ENCODE results near the gene ALDH1L2. TPM values are rescaled to one million over a fixed set of nuclear protein-coding genes. Genes with fewer than 3 reads are reported as not detected.

ALDH1L2 gene
- total RNA-seq, 4 donors from 2014 or later: 0.95 to 4.0 (median 1.7) TPM

- TF ChIP-seq CTCF (IDR thresholded peaks at IDR 0.05 in 4 of 5, conservative IDR thresholded peaks at IDR 0.05 in 1 of 5): no peak
- no peak for TF ChIP-seq POLR2A (IDR thresholded peaks at IDR 0.05)
- H3K4me1 ChIP-seq: peaks cover 8 to 10% of the 10 kb centered on the region in 2 donors
- no peaks in the 10 kb centered on the region for H3K9me3 ChIP-seq
- H3K4me3 ChIP-seq: no peak overlapping the region
- no peak for ATAC-seq
- in situ Hi-C loops (cut with MboI; ENCODE audit: low sequenced_read_pairs in 4 of 4): no loop called here
- H3K27ac ChIP-seq: no peak overlapping the region
- H3K27me3 ChIP-seq: no peaks in the 10 kb centered on the region
- DNase-seq: no peak
- no peaks in the 10 kb centered on the region for H3K36me3 ChIP-seq
- intact Hi-C loops (cut with DNase I; ENCODE audit: low total_unique reads): no loop called here
Observed at GRCh38 chr12:105078712-105079570, 5.3 kb downstream of the ALDH1L2 start.

- intact Hi-C loops (cut with DNase I; ENCODE audit: low total_unique reads): no loop called here
- H3K27me3 ChIP-seq: no peaks in the 10 kb centered on the region
- no peak overlapping the region for H3K4me3 ChIP-seq
- in situ Hi-C loops (cut with MboI; ENCODE audit: low sequenced_read_pairs in 4 of 4): no loop called here
- DNase-seq (no peak), ATAC-seq (no peak)
- no peaks in the 10 kb centered on the region for H3K36me3 ChIP-seq
- H3K27ac ChIP-seq: no peak overlapping the region
- H3K9me3 ChIP-seq: no peaks in the 10 kb centered on the region
- H3K4me1 ChIP-seq: no peaks in the 10 kb centered on the region
- no peak for TF ChIP-seq POLR2A (IDR thresholded peaks at IDR 0.05)
- no peak for TF ChIP-seq CTCF (IDR thresholded peaks at IDR 0.05 in 4 of 5, conservative IDR thresholded peaks at IDR 0.05 in 1 of 5)
Observed at GRCh38 chr12:105077435-105077834, 6.8 kb downstream of the ALDH1L2 start.

GRCh38 chr12:105076913-105077312, 7.3 kb downstream of the ALDH1L2 start:
- in situ Hi-C loops (cut with MboI; ENCODE audit: low sequenced_read_pairs in 4 of 4) (no loop called here), intact Hi-C loops (cut with DNase I; ENCODE audit: low total_unique reads) (no loop called here)
- Histone ChIP-seq H3K36me3 (no peaks in the 10 kb centered on the region), H3K9me3 (no peaks in the 10 kb centered on the region), H3K4me1 (no peaks in the 10 kb centered on the region), H3K4me3 (no peak overlapping the region), H3K27me3 (no peaks in the 10 kb centered on the region), H3K27ac (no peak overlapping the region)
- DNase-seq (no peak), ATAC-seq (no peak)
- TF ChIP-seq CTCF (IDR thresholded peaks at IDR 0.05 in 4 of 5, conservative IDR thresholded peaks at IDR 0.05 in 1 of 5): no peak
- no peak for TF ChIP-seq POLR2A (IDR thresholded peaks at IDR 0.05)

- ATAC-seq (peak in 1 of 2 donors; percentile 54), DNase-seq (no peak)
- Histone ChIP-seq H3K27ac (no peak overlapping the region), H3K9me3 (no peaks in the 10 kb centered on the region), H3K36me3 (no peaks in the 10 kb centered on the region), H3K4me3 (no peak overlapping the region), H3K27me3 (no peaks in the 10 kb centered on the region), H3K4me1 (no peaks in the 10 kb centered on the region)
- no peak for TF ChIP-seq CTCF (IDR thresholded peaks at IDR 0.05 in 4 of 5, conservative IDR thresholded peaks at IDR 0.05 in 1 of 5)
- TF ChIP-seq POLR2A (IDR thresholded peaks at IDR 0.05): no peak
- in situ Hi-C loops (cut with MboI; ENCODE audit: low sequenced_read_pairs in 4 of 4) (no loop called here), intact Hi-C loops (cut with DNase I; ENCODE audit: low total_unique reads) (no loop called here)
Observed at GRCh38 chr12:105076098-105076497, 8.2 kb downstream of the ALDH1L2 start.

Data from gastrocnemius medialis (tissue), 4 donors.